HL-60 (cell line): ENCODE data around the gene PSRC1.

Source experiments
- DNase-seq, 2 experiments: peaks; one replicate each; pipeline ENCODE4 v3.0.0-alpha.2; 2010 to 2020; ENCODE audit warnings: low read depth in 1 of 2, low spot score in 1 of 2
- H3K27ac ChIP-seq: fragments of 250-450 bp; sonication (Bioruptor Pico); replicated peaks from 2 replicates; pipeline ENCODE4 v1.5.1; 2020; ENCODE audit warnings: mild to moderate bottlenecking, moderate library complexity
- H3K27me3 ChIP-seq: fragments of 250-450 bp; sonication (Bioruptor Pico); 2 replicates; pipeline ENCODE4 v1.5.1; 2021; ENCODE audit warnings: mild to moderate bottlenecking, moderate library complexity; ENCODE audit not compliant: insufficient read depth, poor library complexity, severe bottlenecking
- H3K4me3 ChIP-seq: replicated peaks from 2 replicates; pipeline ENCODE4 v1.5.1; 2011; ENCODE audit warnings: mild to moderate bottlenecking, control low read depth, low read length; ENCODE audit not compliant: insufficient read depth
- CTCF ChIP-seq: IDR thresholded peaks from one replicate; pipeline ENCODE4 v1.5.1; 2011; ENCODE audit warnings: low read length, control low read depth, inconsistent platforms; ENCODE audit not compliant: insufficient read depth
- GABPA ChIP-seq: IDR thresholded peaks from 2 replicates; pipeline ENCODE4 v1.6.1; 2012; ENCODE audit warnings: low read depth
- POLR2AphosphoS5 ChIP-seq: IDR thresholded peaks from 2 replicates; pipeline ENCODE4 v1.6.1; 2012; ENCODE audit warnings: low read depth
- REST ChIP-seq: IDR thresholded peaks from 2 replicates; pipeline ENCODE4 v1.6.1; 2012; ENCODE audit warnings: low read depth; ENCODE audit not compliant: insufficient replicate concordance
- SPI1 ChIP-seq: IDR thresholded peaks from 2 replicates; pipeline ENCODE4 v1.6.1; 2012; ENCODE audit warnings: low read depth, mild to moderate bottlenecking, borderline replicate concordance

PSRC1 gene

GRCh38 chr1:109295712-109296415, 12.9 kb upstream of the PSRC1 start:
- no peak overlapping the region for H3K4me3 ChIP-seq
- TF ChIP-seq REST (no peak), SPI1 (no peak), POLR2AphosphoS5 (no peak), CTCF (no peak), GABPA (no peak)

GRCh38 chr1:109294481-109294880, 11.5 kb upstream of the PSRC1 start:
- Histone ChIP-seq H3K4me3 (no peak overlapping the region), H3K27me3 (no peaks in the 10 kb centered on the region), H3K27ac (no peak overlapping the region)
- no peak for TF ChIP-seq CTCF
- TF ChIP-seq GABPA: no peak
- no peak for TF ChIP-seq REST
- TF ChIP-seq POLR2AphosphoS5: no peak
- TF ChIP-seq SPI1: no peak; the same call in 1 of the 2 replicates
- no peak for DNase-seq

More at GRCh38 chr1:109295712-109296415, 12.9 kb upstream of the PSRC1 start:
- no peak for DNase-seq
- Histone ChIP-seq H3K27me3 (peaks cover under 1% of the 10 kb centered on the region), H3K27ac (no peak overlapping the region)

GRCh38 chr1:109293026-109293425, 10.1 kb upstream of the PSRC1 start:
- no peak overlapping the region for H3K4me3 ChIP-seq
- no peaks in the 10 kb centered on the region for H3K27me3 ChIP-seq
- no peak overlapping the region for H3K27ac ChIP-seq
- no peak for TF ChIP-seq REST
- TF ChIP-seq GABPA: no peak
- TF ChIP-seq SPI1: no peak
- no peak for TF ChIP-seq POLR2AphosphoS5
- TF ChIP-seq CTCF: no peak
- DNase-seq: no peak
